Kidney (tissue), 22 donors: ENCODE measurements around the gene HSPB2. TPM values are rescaled to one million over a fixed set of nuclear protein-coding genes. Genes with fewer than 3 reads are reported as not detected.

Experiments used
- DNase-seq, 5 donors: peaks; one replicate each; pipeline ENCODE4 v3.0.0-alpha.2; 2013 to 2020
- FAIRE-seq: peaks from 2 replicates; lab custom pipeline; 2012; peaks lifted over from hg19 to GRCh38; lab: Jason Lieb, UNC
- H3K27ac ChIP-seq, 2 donors: one replicate each; pipeline ENCODE4 v1.7.0; 2013; ENCODE audit warnings: low read depth in 2 of 2, low read length in 2 of 2, inconsistent platforms in 1 of 2
- H3K27me3 ChIP-seq: one replicate; pipeline ENCODE4 v1.7.1; 2013; ENCODE audit warnings: low read length, inconsistent platforms; ENCODE audit not compliant: control insufficient read depth, insufficient read depth
- H3K36me3 ChIP-seq, 3 donors: one replicate each; pipeline versions ENCODE4 v1.7.0 to v1.7.1; 2013; ENCODE audit warnings: low read length in 3 of 3, control low read depth in 1 of 3, inconsistent platforms in 1 of 3; ENCODE audit not compliant: insufficient read depth in 3 of 3, control insufficient read depth in 2 of 3
- H3K4me1 ChIP-seq, 3 donors: one replicate each; pipeline versions ENCODE4 v1.7.0 to v1.7.1; 2013; ENCODE audit warnings: low read length in 3 of 3, inconsistent platforms in 1 of 3, low read depth in 1 of 3; ENCODE audit not compliant: control insufficient read depth in 2 of 3, insufficient read depth in 2 of 3
- H3K4me3 ChIP-seq, 3 donors: one replicate each; pipeline versions ENCODE4 v1.7.0 to v1.8.1; 2013; ENCODE audit warnings: low read length in 3 of 3, control low read depth in 1 of 3, inconsistent platforms in 1 of 3
- H3K9ac ChIP-seq, 3 donors: one replicate each; pipeline versions ENCODE4 v1.7.0 to v1.7.1; 2013; ENCODE audit warnings: low read length in 3 of 3, control low read depth in 1 of 3, inconsistent platforms in 1 of 3
- H3K9me3 ChIP-seq, 3 donors: one replicate each; pipeline versions ENCODE4 v1.7.0 to v1.7.1; 2013; ENCODE audit warnings: low read length in 3 of 3, control low read depth in 1 of 3, inconsistent platforms in 1 of 3; ENCODE audit not compliant: control insufficient read depth in 2 of 3, insufficient read depth in 1 of 3
- CTCF ChIP-seq: IDR thresholded peaks from 3 replicates; pipeline ENCODE4 v1.5.1; 2012; ENCODE audit warnings: mild to moderate bottlenecking, moderate library complexity, borderline replicate concordance; ENCODE audit not compliant: insufficient read depth; ENCODE audit errors: extremely low read depth
- intact Hi-C: fragments of 100-400 bp; cut with DNase I; formaldehyde crosslinking; loops from one replicate; pipeline ENCODE4 v1.11.1; 2022
- long read RNA-seq, 10 donors: library from polyadenylated mRNA in 1 of 10; unstranded in 1 of 10; transcript quantifications; one replicate each; pipeline ENCODE4 v2.0.0 and lab custom pipeline, GENCODE V29; 2021 to 2026
- polyA plus RNA-seq: library from polyadenylated mRNA; stranded (reverse); fragments of 350-450 nt; fragmentation: Illumina TruSeq; extraction: RNeasy Lipid Tissue Mini Kit (QIAGEN cat#74804); gene quantifications from one replicate; pipeline ENCODE4 v1.2.3, GENCODE V29; 2014; ENCODE audit warnings: low read depth, low replicate concordance; ENCODE audit not compliant: insufficient read depth
- total RNA-seq: library from RNA; stranded (reverse); fragmentation: NEBNext Ultra II Directional; extraction: Animal tissue kit (Norgen Biotek cat#: 25700); gene quantifications from one replicate; pipeline ENCODE4 v1.2.1, GENCODE V29; 2021
- donor health status: control.
- donor health status: control.
- donor health status: control.
- donor health status: control.
- donor health status: control.
- donor health status: DM: yes; HTN: yes; CAD: no.
- donor health status: Normal renal cell carcinoma (clear cell type).

Gene HSPB2, protein sequence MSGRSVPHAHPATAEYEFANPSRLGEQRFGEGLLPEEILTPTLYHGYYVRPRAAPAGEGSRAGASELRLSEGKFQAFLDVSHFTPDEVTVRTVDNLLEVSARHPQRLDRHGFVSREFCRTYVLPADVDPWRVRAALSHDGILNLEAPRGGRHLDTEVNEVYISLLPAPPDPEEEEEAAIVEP
- total RNA-seq (4.4 TPM), polyA plus RNA-seq (15.7 TPM)
- long read RNA-seq, donor 1, partial matches to known transcripts = 0 of 4 reads
- long read RNA-seq, donor 1, other reads (novel, unspliced or antisense) = 0 of 4 reads
- long read RNA-seq, donor 2, partial matches to known transcripts = 0 of 4 reads
- long read RNA-seq, donor 2, other reads (novel, unspliced or antisense) = 0 of 4 reads
- long read RNA-seq, donor 3, transcript HSPB2-201 (2 exons, 1,335 nt) = major isoform, 6 of 6 reads
- long read RNA-seq, donor 3, partial matches to known transcripts = 0 of 6 reads
- long read RNA-seq, donor 3, other reads (novel, unspliced or antisense) = 0 of 6 reads
- long read RNA-seq, donor 4, partial matches to known transcripts = 0 of 1 reads
- long read RNA-seq, donor 4, other reads (novel, unspliced or antisense) = 0 of 1 reads
- long read RNA-seq, donor 5 = 0 reads
- long read RNA-seq, donor 6, transcript HSPB2-201 (2 exons, 1,335 nt) = major isoform, 6 of 6 reads
- long read RNA-seq, donor 6, partial matches to known transcripts = 0 of 6 reads
- long read RNA-seq, donor 6, other reads (novel, unspliced or antisense) = 0 of 6 reads
- long read RNA-seq, donor 7, transcript HSPB2-201 (2 exons, 1,335 nt) = major isoform, 6 of 6 reads
- long read RNA-seq, donor 7, partial matches to known transcripts = 0 of 6 reads
- long read RNA-seq, donor 7, other reads (novel, unspliced or antisense) = 0 of 6 reads
- long read RNA-seq, donor 8, transcript HSPB2-201 (2 exons, 1,335 nt) = major isoform, 9 of 9 reads
- long read RNA-seq, donor 8, partial matches to known transcripts = 0 of 9 reads
- long read RNA-seq, donor 8, other reads (novel, unspliced or antisense) = 0 of 9 reads
- long read RNA-seq, donor 9, transcript HSPB2-201 (2 exons, 1,335 nt) = major isoform, 11 of 11 reads
- long read RNA-seq, donor 9, partial matches to known transcripts = 0 of 11 reads
- long read RNA-seq, donor 9, other reads (novel, unspliced or antisense) = 0 of 11 reads
- long read RNA-seq, donor 10, partial matches to known transcripts = 0 of 3 reads
- long read RNA-seq, donor 10, other reads (novel, unspliced or antisense) = 0 of 3 reads

DNA sequence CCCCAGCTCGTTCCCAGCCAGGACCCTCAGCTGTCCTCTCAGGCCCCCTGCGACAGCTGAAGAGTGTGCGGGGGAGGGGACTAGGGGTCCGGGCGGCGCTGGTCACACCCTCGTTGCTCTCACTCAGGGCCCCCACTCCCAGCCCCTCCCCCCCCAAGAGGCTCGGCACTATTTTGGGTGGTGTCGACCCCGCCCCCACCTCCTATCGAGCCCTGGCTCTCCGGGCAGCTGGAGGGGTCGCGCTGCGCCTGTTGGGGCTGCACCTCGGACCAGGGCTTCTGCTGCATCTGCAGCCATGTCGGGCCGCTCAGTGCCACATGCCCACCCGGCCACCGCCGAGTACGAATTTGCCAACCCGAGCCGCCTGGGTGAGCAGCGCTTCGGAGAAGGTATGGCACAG, at the start of gene HSPB2:
Gene HSPB2, plus strand, starts transcription at position 200 of the 400 bp plus-strand sequence. Its CDS starts 96 bp downstream, at position 296.
- Histone ChIP-seq H3K27ac (peak within 1 kb of the TSS; percentile 90 to 91), H3K36me3 (no peaks in the 10 kb centered on the region), H3K4me1 (peaks cover 0 to 20% (median 13%) of the 10 kb centered on the region in 3 donors), H3K4me3 (peak within 1 kb of the TSS; percentile 44 to 59 (median 56)), H3K27me3 (no peaks in the 10 kb centered on the region), H3K9ac (peak within 1 kb of the TSS; percentile 4 to 77 (median 59)), H3K9me3 (no peaks in the 10 kb centered on the region)
- peak in 4 of 5 donors; percentile 32 to 78 (median 64) for DNase-seq
- no peak for TF ChIP-seq CTCF
- intact Hi-C loops = no loop called here
- FAIRE-seq = no peak

- TF ChIP-seq CTCF = no peak
- Histone ChIP-seq H3K27ac (no peak overlapping the region), H3K9ac (no peak overlapping the region), H3K4me1 (peaks cover 0 to 4% (median 2%) of the 10 kb centered on the region in 3 donors), H3K27me3 (no peaks in the 10 kb centered on the region), H3K9me3 (no peaks in the 10 kb centered on the region), H3K4me3 (no peak overlapping the region), H3K36me3 (peaks cover 7 to 13% (median 11%) of the 10 kb centered on the region in 3 donors)
- FAIRE-seq (no peak), DNase-seq (no peak)
- intact Hi-C loops = no loop called here
These were observed 42.4 kb upstream of the HSPB2 start for GRCh38 chr11:111870113-111870512.

GRCh38 chr11:111870522-111870885, 42.0 kb upstream of the HSPB2 start:
- Histone ChIP-seq H3K4me3 (peak overlapping the region; percentile 79 to 92 (median 83)), H3K4me1 (peaks cover 0 to 4% (median 2%) of the 10 kb centered on the region in 3 donors), H3K27me3 (no peaks in the 10 kb centered on the region), H3K36me3 (peaks cover 9 to 12% (median 9%) of the 10 kb centered on the region in 3 donors), H3K9me3 (no peaks in the 10 kb centered on the region), H3K27ac (peak overlapping the region in 1 of 2 donors; percentile 81), H3K9ac (peak overlapping the region in 2 of 3 donors; percentile 77 to 90)
- FAIRE-seq (no peak), DNase-seq (no peak)
- intact Hi-C loops = no loop called here
- no peak for TF ChIP-seq CTCF
